ENCODE data around the gene SAP30BP. TPM values are rescaled to one million over a fixed set of nuclear protein-coding genes. Genes with fewer than 3 reads are reported as not detected.

Gene SAP30BP
- total RNA-seq, 1 donor from 2014 or later = 101 TPM

- DNase-seq (ENCODE audit: low spot score) = no peak
- intact Hi-C loops (cut with micrococcal nuclease) = no loop called here
- no peak overlapping the region for H3K27ac Mint-ChIP-seq
- H3K27me3 Mint-ChIP-seq (ENCODE audit: low read depth) = no peaks in the 10 kb centered on the region
- no peak overlapping the region for H3K4me3 Mint-ChIP-seq (ENCODE audit: low read depth)
- H3K36me3 Mint-ChIP-seq (ENCODE audit: low read depth) = no peaks in the 10 kb centered on the region
- H3K4me1 Mint-ChIP-seq (ENCODE audit: low read depth) = no peaks in the 10 kb centered on the region
- no peaks in the 10 kb centered on the region for H3K9me3 Mint-ChIP-seq
Measured at GRCh38 chr17:75628425-75628824, 38.7 kb upstream of the SAP30BP start.

- no peak overlapping the region for H3K27ac Mint-ChIP-seq
- no peak overlapping the region for H3K4me3 Mint-ChIP-seq (ENCODE audit: low read depth)
- intact Hi-C loops (cut with micrococcal nuclease) = no loop called here
- H3K36me3 Mint-ChIP-seq (ENCODE audit: low read depth) = no peaks in the 10 kb centered on the region
- H3K9me3 Mint-ChIP-seq = no peaks in the 10 kb centered on the region
- H3K4me1 Mint-ChIP-seq (ENCODE audit: low read depth) = peaks cover 2% of the 10 kb centered on the region
- no peaks in the 10 kb centered on the region for H3K27me3 Mint-ChIP-seq (ENCODE audit: low read depth)
- no peak for DNase-seq (ENCODE audit: low spot score)
Measured at GRCh38 chr17:75629157-75629556, 38.0 kb upstream of the SAP30BP start.

- no peak for DNase-seq (ENCODE audit: low spot score)
- Mint-ChIP-seq H3K9me3 (no peaks in the 10 kb centered on the region), H3K4me1 (ENCODE audit: low read depth) (peaks cover 2% of the 10 kb centered on the region), H3K27me3 (ENCODE audit: low read depth) (no peaks in the 10 kb centered on the region), H3K4me3 (ENCODE audit: low read depth) (no peak overlapping the region), H3K27ac (no peak overlapping the region), H3K36me3 (ENCODE audit: low read depth) (no peaks in the 10 kb centered on the region)
- intact Hi-C loops (cut with micrococcal nuclease) = no loop called here
Measured at GRCh38 chr17:75630071-75630917, 36.8 kb upstream of the SAP30BP start.

- intact Hi-C loops (cut with micrococcal nuclease) = no loop called here
- Mint-ChIP-seq H3K27me3 (ENCODE audit: low read depth) (no peaks in the 10 kb centered on the region), H3K4me1 (ENCODE audit: low read depth) (peaks cover 2% of the 10 kb centered on the region), H3K9me3 (no peaks in the 10 kb centered on the region), H3K36me3 (ENCODE audit: low read depth) (no peaks in the 10 kb centered on the region), H3K27ac (no peak overlapping the region), H3K4me3 (ENCODE audit: low read depth) (no peak overlapping the region)
- DNase-seq (ENCODE audit: low spot score) = no peak
Measured at GRCh38 chr17:75631353-75631752, 35.8 kb upstream of the SAP30BP start.

- intact Hi-C loops (cut with micrococcal nuclease) = no loop called here
- no peaks in the 10 kb centered on the region for H3K27me3 Mint-ChIP-seq (ENCODE audit: low read depth)
- DNase-seq (ENCODE audit: low spot score) = no peak
- no peaks in the 10 kb centered on the region for H3K9me3 Mint-ChIP-seq
- no peak overlapping the region for H3K27ac Mint-ChIP-seq
- peaks cover 2% of the 10 kb centered on the region for H3K4me1 Mint-ChIP-seq (ENCODE audit: low read depth)
- H3K36me3 Mint-ChIP-seq (ENCODE audit: low read depth) = no peaks in the 10 kb centered on the region
- H3K4me3 Mint-ChIP-seq (ENCODE audit: low read depth) = no peak overlapping the region
Measured at GRCh38 chr17:75632428-75632827, 34.7 kb upstream of the SAP30BP start.

- no peak within 1 kb of the TSS for H3K27ac Mint-ChIP-seq
- intact Hi-C loops (cut with micrococcal nuclease) = loop anchor here (1.0 kb wide), 1 partner anchor 117 kb away; no protein-coding TSS in a partner anchor
- peaks cover 2% of the 10 kb centered on the region for H3K4me1 Mint-ChIP-seq (ENCODE audit: low read depth)
- H3K36me3 Mint-ChIP-seq (ENCODE audit: low read depth) = no peaks in the 10 kb centered on the region
- H3K9me3 Mint-ChIP-seq = no peaks in the 10 kb centered on the region
- H3K4me3 Mint-ChIP-seq (ENCODE audit: low read depth) = no peak within 1 kb of the TSS
- peak; percentile 75 for DNase-seq (ENCODE audit: low spot score)
- no peaks in the 10 kb centered on the region for H3K27me3 Mint-ChIP-seq (ENCODE audit: low read depth)
Measured at GRCh38 chr17:75632863-75633485, 34.2 kb upstream of the SAP30BP start, which contains the start of gene SMIM5. SMIM5 (plus strand) TSS chr17:75633434; CDS start chr17:75640202, 6,768 bp downstream.

GRCh38 chr17:75633486-75634375 lies 33.4 kb upstream of the SAP30BP start:
- H3K9me3 Mint-ChIP-seq = no peaks in the 10 kb centered on the region
- peaks cover 2% of the 10 kb centered on the region for H3K4me1 Mint-ChIP-seq (ENCODE audit: low read depth)
- peak; percentile 46 for DNase-seq (ENCODE audit: low spot score)
- H3K36me3 Mint-ChIP-seq (ENCODE audit: low read depth) = no peaks in the 10 kb centered on the region
- no peak overlapping the region for H3K4me3 Mint-ChIP-seq (ENCODE audit: low read depth)
- intact Hi-C loops (cut with micrococcal nuclease) = loop anchor here (1.0 kb wide), 1 partner anchor 117 kb away; no protein-coding TSS in a partner anchor
- no peak overlapping the region for H3K27ac Mint-ChIP-seq
- H3K27me3 Mint-ChIP-seq (ENCODE audit: low read depth) = no peaks in the 10 kb centered on the region

- peaks cover 2% of the 10 kb centered on the region for H3K4me1 Mint-ChIP-seq (ENCODE audit: low read depth)
- intact Hi-C loops (cut with micrococcal nuclease) = no loop called here
- no peaks in the 10 kb centered on the region for H3K27me3 Mint-ChIP-seq (ENCODE audit: low read depth)
- no peak for DNase-seq (ENCODE audit: low spot score)
- no peaks in the 10 kb centered on the region for H3K9me3 Mint-ChIP-seq
- H3K36me3 Mint-ChIP-seq (ENCODE audit: low read depth) = no peaks in the 10 kb centered on the region
- H3K27ac Mint-ChIP-seq = no peak overlapping the region
- no peak overlapping the region for H3K4me3 Mint-ChIP-seq (ENCODE audit: low read depth)
Measured at GRCh38 chr17:75634376-75634740, 32.8 kb upstream of the SAP30BP start.

GRCh38 chr17:75634754-75635609 lies 32.2 kb upstream of the SAP30BP start:
- Mint-ChIP-seq H3K4me1 (ENCODE audit: low read depth) (peaks cover 2% of the 10 kb centered on the region), H3K4me3 (ENCODE audit: low read depth) (no peak overlapping the region), H3K27ac (no peak overlapping the region), H3K9me3 (no peaks in the 10 kb centered on the region), H3K27me3 (ENCODE audit: low read depth) (no peaks in the 10 kb centered on the region), H3K36me3 (ENCODE audit: low read depth) (no peaks in the 10 kb centered on the region)
- intact Hi-C loops (cut with micrococcal nuclease) = no loop called here
- no peak for DNase-seq (ENCODE audit: low spot score)

GRCh38 chr17:75635610-75636202 lies 31.4 kb upstream of the SAP30BP start:
- no peak for DNase-seq (ENCODE audit: low spot score)
- no peaks in the 10 kb centered on the region for H3K27me3 Mint-ChIP-seq (ENCODE audit: low read depth)
- intact Hi-C loops (cut with micrococcal nuclease) = no loop called here
- peaks cover 2% of the 10 kb centered on the region for H3K4me1 Mint-ChIP-seq (ENCODE audit: low read depth)
- H3K4me3 Mint-ChIP-seq (ENCODE audit: low read depth) = no peak overlapping the region
- H3K36me3 Mint-ChIP-seq (ENCODE audit: low read depth) = no peaks in the 10 kb centered on the region
- no peaks in the 10 kb centered on the region for H3K9me3 Mint-ChIP-seq
- no peak overlapping the region for H3K27ac Mint-ChIP-seq

- Mint-ChIP-seq H3K27me3 (ENCODE audit: low read depth) (no peaks in the 10 kb centered on the region), H3K27ac (no peak overlapping the region), H3K4me3 (ENCODE audit: low read depth) (no peak overlapping the region), H3K36me3 (ENCODE audit: low read depth) (no peaks in the 10 kb centered on the region), H3K9me3 (no peaks in the 10 kb centered on the region), H3K4me1 (ENCODE audit: low read depth) (peaks cover 2% of the 10 kb centered on the region)
- intact Hi-C loops (cut with micrococcal nuclease) = no loop called here
- DNase-seq (ENCODE audit: low spot score) = no peak
Measured at GRCh38 chr17:75636381-75637142, 30.6 kb upstream of the SAP30BP start.
